CD4-positive, alpha-beta T cell treated with Interleukin-17A for 4 hours (primary cell): ENCODE data around the gene CALHM3.
"Not testable (repeated sequence)": the region's sequence is repeated elsewhere in the genome, so short reads cannot be mapped to it uniquely, and the experiment has no call there.

Source experiments
- DNase-seq: peaks from one replicate; pipeline ENCODE4 v3.0.0-alpha.2; 2020; ENCODE audit warnings: mixed read lengths

CALHM3 gene

GRCh38 chr10:103479135-103479534 lies at the start of gene CALHM3:
Gene CALHM3 (minus strand): TSS chr10:103479240. CDS start chr10:103479032, 208 bp downstream.
- DNase-seq, result no peak

GRCh38 chr10:103528549-103528948 lies 49.5 kb upstream of the CALHM3 start:
- DNase-seq, result no peak

GRCh38 chr10:103527476-103527875 lies 48.4 kb upstream of the CALHM3 start:
- not testable (repeated sequence) for DNase-seq

- DNase-seq, result no peak
Measured at GRCh38 chr10:103525901-103526300, 46.9 kb upstream of the CALHM3 start.

GRCh38 chr10:103523683-103524082 lies 44.6 kb upstream of the CALHM3 start:
- DNase-seq, result no peak

GRCh38 chr10:103522006-103522405 lies 43.0 kb upstream of the CALHM3 start:
- DNase-seq, result not testable (repeated sequence)

- no peak for DNase-seq
Measured at GRCh38 chr10:103519798-103520197, 40.8 kb upstream of the CALHM3 start.

- DNase-seq, result no peak
Measured at GRCh38 chr10:103517234-103518085, 38.4 kb upstream of the CALHM3 start.

GRCh38 chr10:103514244-103514643 lies 35.2 kb upstream of the CALHM3 start:
- no peak for DNase-seq

GRCh38 chr10:103513380-103514060 lies 34.5 kb upstream of the CALHM3 start:
- DNase-seq, result no peak

- DNase-seq, result no peak
Measured at GRCh38 chr10:103512591-103513379, 33.7 kb upstream of the CALHM3 start.

- DNase-seq, result no peak
Measured at GRCh38 chr10:103512166-103512565, 33.1 kb upstream of the CALHM3 start.

GRCh38 chr10:103510791-103511752 lies 32.0 kb upstream of the CALHM3 start:
- DNase-seq, result no peak

- no peak for DNase-seq
Measured at GRCh38 chr10:103510046-103510685, 31.1 kb upstream of the CALHM3 start.

- DNase-seq, result no peak
Measured at GRCh38 chr10:103507235-103508191, 28.5 kb upstream of the CALHM3 start.

GRCh38 chr10:103506061-103506460 lies 27.0 kb upstream of the CALHM3 start:
- no peak for DNase-seq

GRCh38 chr10:103504181-103504783 lies 25.2 kb upstream of the CALHM3 start:
- peak; percentile 38 for DNase-seq

- not testable (repeated sequence) for DNase-seq
Measured at GRCh38 chr10:103503777-103504176, 24.7 kb upstream of the CALHM3 start.

- DNase-seq, result no peak
Measured at GRCh38 chr10:103502849-103503660, 24.0 kb upstream of the CALHM3 start.
